Astrocyte (in vitro differentiated cells and primary cell): ENCODE results near the gene DMRTB1.

Experiments
- EZH2 ChIP-seq: IDR thresholded peaks from 2 replicates; pipeline ENCODE4 v1.6.1; 2012; ENCODE audit warnings: mild to moderate bottlenecking, low read length, inconsistent platforms; ENCODE audit not compliant: insufficient read depth
- TF ChIP-seq, protein P1 (sequence below): IDR thresholded peaks from 2 replicates; pipeline ENCODE4 v1.5.1; 2011; ENCODE audit warnings: low read depth, mild to moderate bottlenecking, inconsistent platforms, low read length, moderate library complexity; ENCODE audit not compliant: insufficient read depth

DNA sequence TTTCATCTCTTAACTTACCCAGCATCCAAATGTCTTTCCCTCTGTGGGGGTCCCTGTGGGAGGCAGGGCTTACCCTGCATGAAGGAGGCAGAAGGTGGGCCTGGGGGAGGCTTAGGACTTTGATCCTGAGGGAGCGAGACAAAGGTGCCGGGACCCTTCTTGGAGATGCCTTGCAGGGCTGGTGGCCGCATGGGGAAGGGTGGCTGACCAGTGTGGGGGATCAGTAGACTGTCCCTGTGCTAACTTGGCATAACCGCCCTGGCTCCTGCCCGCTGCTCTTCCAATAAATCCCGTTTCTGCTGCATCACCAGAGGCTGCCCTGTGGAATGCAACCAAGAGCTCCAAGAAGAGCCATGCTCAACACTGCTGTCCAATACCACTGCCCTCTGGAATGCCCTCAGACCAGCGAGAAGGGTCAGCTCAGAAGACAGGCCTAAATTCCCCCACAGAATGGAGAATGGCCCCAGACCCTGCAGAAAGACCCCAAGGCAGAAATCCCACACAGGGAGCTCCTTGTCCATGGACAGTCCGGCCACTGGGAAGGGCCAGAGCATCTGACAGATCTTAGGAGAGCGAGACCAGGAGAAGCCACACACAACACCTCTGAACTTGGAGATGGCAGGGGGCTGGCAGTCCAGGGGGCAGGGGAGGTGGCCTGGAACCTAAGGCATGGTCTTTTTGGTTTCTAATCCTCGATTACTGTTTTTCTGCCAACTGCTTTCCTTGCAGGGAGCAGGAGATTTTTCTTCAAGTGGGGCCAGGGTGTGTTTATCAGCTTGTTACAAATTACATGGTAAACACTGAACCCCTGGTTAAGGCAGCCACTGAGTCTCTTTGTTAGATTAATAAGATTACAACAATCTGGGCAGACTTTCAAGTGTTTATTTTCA lies 46.7 kb upstream of the DMRTB1 start:
- TF ChIP-seq, protein P1, sequence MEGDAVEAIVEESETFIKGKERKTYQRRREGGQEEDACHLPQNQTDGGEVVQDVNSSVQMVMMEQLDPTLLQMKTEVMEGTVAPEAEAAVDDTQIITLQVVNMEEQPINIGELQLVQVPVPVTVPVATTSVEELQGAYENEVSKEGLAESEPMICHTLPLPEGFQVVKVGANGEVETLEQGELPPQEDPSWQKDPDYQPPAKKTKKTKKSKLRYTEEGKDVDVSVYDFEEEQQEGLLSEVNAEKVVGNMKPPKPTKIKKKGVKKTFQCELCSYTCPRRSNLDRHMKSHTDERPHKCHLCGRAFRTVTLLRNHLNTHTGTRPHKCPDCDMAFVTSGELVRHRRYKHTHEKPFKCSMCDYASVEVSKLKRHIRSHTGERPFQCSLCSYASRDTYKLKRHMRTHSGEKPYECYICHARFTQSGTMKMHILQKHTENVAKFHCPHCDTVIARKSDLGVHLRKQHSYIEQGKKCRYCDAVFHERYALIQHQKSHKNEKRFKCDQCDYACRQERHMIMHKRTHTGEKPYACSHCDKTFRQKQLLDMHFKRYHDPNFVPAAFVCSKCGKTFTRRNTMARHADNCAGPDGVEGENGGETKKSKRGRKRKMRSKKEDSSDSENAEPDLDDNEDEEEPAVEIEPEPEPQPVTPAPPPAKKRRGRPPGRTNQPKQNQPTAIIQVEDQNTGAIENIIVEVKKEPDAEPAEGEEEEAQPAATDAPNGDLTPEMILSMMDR, result no peak
- TF ChIP-seq EZH2, result no peak
